GM06990 (cell line): Measurements from ENCODE around the gene ARAF.
"Not testable (repeated sequence)": the region's sequence is repeated elsewhere in the genome, so short reads cannot be mapped to it uniquely, and the experiment has no call there.

Experiments used
- DNase-seq: peaks from one replicate; pipeline ENCODE4 v3.0.0-alpha.2; 2011; ENCODE audit not compliant: insufficient read length; ENCODE audit errors: extremely low read depth
- H3K27me3 ChIP-seq: replicated peaks from 2 replicates; pipeline ENCODE4 v1.6.0; 2011; ENCODE audit warnings: low read length; ENCODE audit not compliant: control insufficient read depth, insufficient read depth
- H3K36me3 ChIP-seq: 2 replicates; pipeline ENCODE4 v1.5.1; 2011; ENCODE audit warnings: low read length; ENCODE audit not compliant: control insufficient read depth, insufficient read depth
- H3K4me3 ChIP-seq: replicated peaks from 2 replicates; pipeline ENCODE4 v1.5.1; 2011; ENCODE audit warnings: low read depth, mild to moderate bottlenecking, control low read depth, low read length
- CTCF ChIP-seq: IDR thresholded peaks from 2 replicates; pipeline ENCODE4 v1.5.1; 2011; ENCODE audit warnings: low read length, control low read depth, mild to moderate bottlenecking, inconsistent platforms; ENCODE audit not compliant: insufficient read depth, poor library complexity, severe bottlenecking

Gene ARAF

GRCh38 chrX:47590984-47591383 is 30.0 kb downstream of the ARAF start:
- Histone ChIP-seq H3K36me3 (peaks cover 2% of the 10 kb centered on the region; the same call in 1 of the 2 replicates), H3K4me3 (no peak overlapping the region), H3K27me3 (no peaks in the 10 kb centered on the region; the same call in 1 of the 2 replicates)
- no peak for DNase-seq
- TF ChIP-seq CTCF = no peak

GRCh38 chrX:47593522-47593921 is 32.5 kb downstream of the ARAF start:
- Histone ChIP-seq H3K27me3 (no peaks in the 10 kb centered on the region), H3K4me3 (no peak overlapping the region), H3K36me3 (no peaks in the 10 kb centered on the region)
- no peak for TF ChIP-seq CTCF
- no peak for DNase-seq

- Histone ChIP-seq H3K4me3 (no peak overlapping the region), H3K27me3 (no peaks in the 10 kb centered on the region), H3K36me3 (no peaks in the 10 kb centered on the region)
- no peak for DNase-seq
- no peak for TF ChIP-seq CTCF
Measured at GRCh38 chrX:47595716-47596251, 34.8 kb downstream of the ARAF start.

- DNase-seq = no peak
- Histone ChIP-seq H3K27me3 (no peaks in the 10 kb centered on the region), H3K4me3 (no peak overlapping the region), H3K36me3 (no peaks in the 10 kb centered on the region)
- TF ChIP-seq CTCF = no peak
Measured at GRCh38 chrX:47596256-47596655, 35.3 kb downstream of the ARAF start.

DNA sequence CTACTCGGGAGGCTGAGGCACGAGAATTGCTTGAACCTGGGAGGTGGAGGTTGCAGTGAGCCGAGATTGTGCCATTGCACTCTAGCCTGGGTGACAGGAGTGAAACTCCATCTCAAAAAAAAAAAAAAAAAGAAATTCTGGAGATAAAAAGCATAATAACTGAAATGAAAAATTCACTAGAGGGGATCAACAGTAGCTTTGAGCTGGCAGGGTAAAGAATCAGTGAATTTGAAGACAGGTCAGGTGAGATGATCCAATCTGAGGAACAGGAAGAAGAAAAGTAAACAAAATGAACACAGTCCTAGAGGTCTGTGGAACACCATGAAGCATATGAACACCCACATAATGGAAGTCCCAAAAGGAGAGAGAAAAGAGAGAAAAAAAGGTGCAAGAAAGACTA is 36.2 kb downstream of the ARAF start:
- DNase-seq = no peak
- Histone ChIP-seq H3K4me3 (no peak overlapping the region), H3K27me3 (no peaks in the 10 kb centered on the region), H3K36me3 (no peaks in the 10 kb centered on the region)
- TF ChIP-seq CTCF = no peak

DNA sequence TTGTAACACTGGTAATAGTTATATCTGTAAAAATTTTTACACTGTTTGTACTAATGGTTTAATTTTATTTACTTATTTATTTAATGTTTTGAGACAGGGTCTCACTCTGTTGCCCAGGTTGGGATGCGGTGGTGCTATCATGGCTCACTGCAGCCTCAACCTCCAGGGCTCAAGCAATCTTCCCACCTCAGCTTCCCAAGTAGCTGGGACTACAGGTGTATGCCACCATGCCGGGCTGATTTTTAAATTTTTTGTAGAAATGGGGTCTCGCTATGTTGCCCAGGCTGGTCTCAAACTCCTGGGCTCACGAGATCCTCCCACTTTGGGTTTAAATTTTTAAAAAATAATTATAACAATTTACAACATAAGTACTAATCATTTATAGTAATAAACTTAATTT is 42.1 kb downstream of the ARAF start:
- not testable (repeated sequence) for H3K4me3 ChIP-seq, H3K27me3 ChIP-seq, H3K36me3 ChIP-seq

More for the DNA sequence above, 42.1 kb downstream of the ARAF start:
- not testable (repeated sequence) for DNase-seq
